NCI-H526 (cell line): ENCODE data around the gene SLC9C2.
A peak's percentile ranks its signal among the peaks of the same experiment; 100 is the strongest.
"Not testable (repeated sequence)": the region's sequence is repeated elsewhere in the genome, so short reads cannot be mapped to it uniquely, and the experiment has no call there.

ENCODE experiments used
- DNase-seq, 2 experiments: peaks; one replicate each; lab custom pipeline; 2025; lab: John Stamatoyannopoulos, UW

The SLC9C2 gene, protein sequence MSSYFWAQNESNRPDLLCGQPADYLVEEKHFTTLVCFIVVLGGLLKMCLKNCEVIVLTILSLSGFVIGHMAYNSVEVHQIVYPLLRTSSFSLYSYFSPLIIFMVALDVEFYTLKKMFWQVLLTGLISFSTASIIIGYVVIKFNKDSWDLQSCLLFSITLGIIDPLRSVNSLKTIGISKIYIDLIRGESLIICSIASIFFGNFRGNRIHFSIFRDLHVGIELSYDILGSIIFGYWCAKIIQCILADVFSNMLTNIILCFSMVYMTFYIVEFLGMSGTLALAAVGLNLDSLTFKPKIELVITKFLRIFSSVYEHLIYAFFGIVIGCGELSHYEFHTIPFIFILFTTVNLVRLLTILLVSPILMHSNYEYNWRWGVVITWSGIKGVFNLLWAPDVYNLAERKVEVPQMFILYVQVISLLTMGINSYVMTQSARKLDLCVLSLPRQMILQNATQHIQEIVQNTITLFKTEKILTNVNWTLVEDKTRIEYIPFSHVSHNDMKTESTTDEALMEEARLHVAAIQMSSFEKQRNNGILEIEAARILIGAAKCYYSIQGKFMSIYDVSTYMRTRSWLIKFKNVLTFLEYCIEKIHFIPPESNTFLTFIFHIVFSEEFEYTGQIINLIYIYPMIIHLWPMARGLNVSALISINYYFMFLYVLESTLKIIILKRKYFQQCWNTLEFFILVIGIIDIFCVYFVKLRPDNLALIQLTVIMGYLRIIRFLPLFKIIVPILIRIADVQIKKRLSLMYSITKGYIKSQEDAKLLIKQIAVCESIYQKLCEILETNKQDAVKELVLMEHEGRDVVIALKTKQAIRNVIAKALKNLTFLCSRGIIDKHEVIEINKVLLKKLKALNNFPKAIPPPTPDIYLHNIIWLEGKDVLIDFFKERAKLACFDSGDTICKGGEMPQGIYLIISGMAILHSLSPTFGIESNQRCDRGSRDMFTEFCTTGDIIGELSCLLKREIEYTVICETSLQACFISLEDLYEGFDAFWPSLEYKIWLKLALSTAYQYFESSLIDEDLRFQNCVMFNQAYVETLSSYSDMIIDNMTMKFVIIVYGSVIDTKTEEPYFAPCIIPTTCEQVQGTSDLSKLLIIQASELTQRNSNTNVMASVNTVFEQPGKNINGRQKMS

DNA sequence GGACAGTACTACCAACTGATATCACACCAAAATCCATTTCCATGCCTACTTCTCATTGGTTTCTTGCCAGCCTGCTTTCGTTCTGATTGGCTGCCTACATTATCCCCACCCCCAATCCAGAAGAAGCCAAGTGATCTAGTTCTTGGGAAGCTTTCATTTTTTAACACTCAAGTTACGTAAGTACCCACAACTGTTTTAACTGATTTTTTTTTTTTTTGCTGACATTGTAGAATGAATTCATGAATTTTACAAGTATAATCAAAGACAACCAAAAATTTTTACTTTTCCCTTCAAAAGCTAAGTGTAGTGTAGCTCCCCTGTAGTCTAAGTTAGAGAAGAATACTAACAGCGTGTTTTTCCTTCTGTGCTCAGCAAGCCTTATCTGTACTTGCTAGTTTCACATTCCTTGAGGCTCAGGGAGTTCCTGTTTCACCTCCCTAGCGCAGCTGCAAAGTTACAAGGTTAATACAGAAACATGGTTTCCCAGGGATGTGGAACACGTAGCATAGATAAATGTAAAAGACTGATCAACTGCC, at the start of gene SLC9C2:
TSS of gene SLC9C2 (minus strand) at position 17 of the 536 bp plus-strand sequence. CDS start 1,296 bp downstream, outside the sequence.
- DNase-seq = no peak

DNA sequence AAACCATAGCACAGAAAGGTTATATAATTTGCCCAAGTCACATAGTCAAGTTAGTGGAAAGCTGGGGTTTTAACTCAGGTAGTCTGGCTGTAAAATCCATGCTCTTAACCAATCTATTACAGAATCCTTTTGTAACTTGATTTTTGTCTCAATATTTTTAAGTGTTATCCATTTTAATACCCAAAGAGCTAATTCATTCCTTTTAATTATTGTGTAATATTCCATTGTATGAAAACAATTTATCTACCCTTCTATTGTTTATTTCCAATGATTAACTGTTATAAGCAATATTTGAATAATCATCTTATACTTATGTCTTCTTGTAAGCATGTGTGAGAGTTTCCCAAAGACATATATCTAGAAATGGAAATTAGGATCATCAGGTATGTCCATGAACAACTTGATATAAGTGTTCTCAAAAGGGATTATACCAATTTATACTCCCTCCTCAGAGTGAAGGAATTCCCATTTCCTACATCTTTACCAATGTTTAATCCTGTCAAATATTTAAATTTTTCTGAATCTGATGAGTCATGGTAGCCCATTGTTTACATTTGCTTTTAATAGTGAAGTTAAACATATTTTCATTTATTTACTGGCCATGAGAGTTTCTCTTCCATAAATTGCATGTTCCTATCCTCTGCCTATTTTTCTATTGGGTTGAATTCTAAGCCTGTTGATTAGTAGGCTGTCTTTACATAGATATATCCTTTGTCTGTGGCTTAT, 46.2 kb upstream of the SLC9C2 start:
- DNase-seq = no peak

DNA sequence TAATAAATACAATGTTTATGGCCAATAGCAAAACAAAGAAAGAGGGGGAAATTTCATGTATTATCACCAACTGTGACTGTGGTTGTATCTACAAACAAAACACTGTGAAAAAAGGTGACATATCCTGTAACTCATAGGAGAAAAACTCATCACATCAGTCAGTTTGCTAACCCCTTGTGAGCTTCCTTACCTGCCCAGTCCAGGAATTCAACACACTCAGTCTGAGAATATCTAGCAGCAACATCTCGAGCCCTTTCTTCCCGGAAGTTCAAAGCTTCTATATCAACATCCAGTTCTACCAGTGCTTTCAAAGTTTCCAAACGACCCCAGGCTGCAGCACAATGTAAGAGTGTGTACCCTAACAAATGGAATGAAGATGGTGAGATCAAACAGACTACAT, 43.8 kb upstream of the SLC9C2 start:
- DNase-seq = no peak

DNA sequence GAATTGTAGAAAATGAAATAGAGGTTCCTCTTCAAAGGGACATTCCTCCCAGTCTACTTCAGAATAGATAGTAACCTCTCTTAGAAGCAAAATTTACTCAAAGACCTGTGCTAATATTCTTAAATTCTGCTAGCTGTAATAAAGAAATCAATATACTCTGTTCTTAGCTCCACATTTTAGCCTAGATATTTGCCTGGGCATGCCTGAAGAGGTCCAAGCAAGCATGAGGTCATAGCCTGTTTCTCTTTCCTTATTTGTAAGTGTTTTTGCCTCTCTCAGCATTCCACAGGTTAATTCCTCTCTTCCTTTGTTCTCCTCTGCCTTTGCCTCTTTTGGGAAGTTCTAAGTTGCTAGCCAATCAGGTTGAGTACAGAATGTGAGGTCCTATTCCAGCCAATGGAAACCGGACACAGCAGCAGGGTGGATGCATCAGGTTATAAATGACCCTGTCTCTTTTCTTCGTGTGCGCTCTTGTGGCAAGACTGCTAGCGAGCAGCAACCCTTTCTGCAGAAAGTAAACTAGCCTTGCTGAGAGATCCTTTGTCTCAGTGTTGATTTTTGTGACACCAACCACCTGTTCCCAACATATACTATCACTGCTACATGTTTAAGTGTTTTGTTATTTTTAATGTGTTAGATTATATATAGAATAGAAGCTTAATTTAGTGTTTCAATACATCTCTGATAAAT, 39.7 kb upstream of the SLC9C2 start:
- not testable (repeated sequence) for DNase-seq

DNA sequence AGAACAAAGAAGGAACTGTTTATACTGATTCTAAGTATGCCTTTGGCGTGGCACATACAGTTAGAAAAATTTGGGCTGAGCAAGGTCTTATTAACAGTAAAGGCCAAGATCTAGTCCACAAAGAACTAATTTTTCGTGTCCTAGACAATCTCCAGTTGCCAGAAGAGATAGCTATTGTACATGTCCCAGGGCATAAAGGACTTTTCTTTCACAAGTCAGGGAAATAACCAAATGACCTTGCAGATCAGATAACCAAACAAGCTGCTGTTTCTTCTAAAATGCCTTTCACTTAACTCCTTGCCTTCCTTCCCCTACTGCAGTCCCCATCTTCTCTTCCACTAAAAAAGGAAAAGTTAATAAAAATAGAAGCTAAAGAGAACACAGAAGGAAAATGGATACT, 36.2 kb upstream of the SLC9C2 start:
- peak in 1 of 2 experiments; percentile 31 for DNase-seq

GRCh38 chr1:173638043-173639021, 35.5 kb upstream of the SLC9C2 start:
- no peak for DNase-seq

GRCh38 chr1:173637236-173638042, 34.6 kb upstream of the SLC9C2 start:
- not testable (repeated sequence) for DNase-seq

DNA sequence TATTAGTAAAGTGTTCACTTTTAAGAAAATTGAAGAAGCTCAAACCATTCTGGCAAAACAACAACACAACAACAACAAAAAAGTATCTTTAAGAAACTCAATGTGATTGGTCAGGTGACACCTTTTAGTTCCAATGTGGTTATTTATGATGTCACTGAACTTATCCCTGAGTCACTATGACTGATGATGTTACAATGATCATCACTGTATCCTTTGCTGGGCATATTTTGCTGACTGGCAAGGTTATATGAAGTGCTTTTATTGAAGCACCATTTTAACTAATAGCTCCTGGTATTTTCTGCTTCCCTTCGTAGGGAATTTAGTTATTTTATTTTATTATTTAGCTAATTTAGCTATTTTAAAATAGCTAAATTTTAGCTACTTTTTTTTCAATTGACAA, 32.2 kb upstream of the SLC9C2 start, which contains the start of gene TEX50:
TSS of gene TEX50 (plus strand) at position 223 of the 400 bp plus-strand sequence. CDS start 184 bp downstream, outside the sequence.
- DNase-seq = no peak

DNA sequence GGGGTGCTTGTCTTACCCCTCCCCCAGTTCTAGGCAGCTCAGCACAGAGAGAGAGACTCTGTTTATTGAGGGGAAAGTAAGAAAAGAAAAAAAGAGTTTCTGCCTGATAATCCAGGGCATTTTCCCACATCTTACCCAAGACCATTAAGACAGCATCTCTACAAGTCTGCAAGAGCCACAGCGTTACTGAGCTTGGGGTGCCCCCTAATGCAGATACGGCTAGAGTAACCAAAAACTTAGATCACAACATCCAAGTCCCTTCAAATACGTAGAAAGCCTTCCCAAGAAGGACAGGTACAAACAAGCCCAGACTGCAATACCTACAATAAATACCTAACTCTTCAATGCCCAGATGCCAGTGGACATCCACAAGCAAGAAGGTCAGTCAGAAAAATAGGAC, 26.0 kb upstream of the SLC9C2 start:
- DNase-seq = no peak

DNA sequence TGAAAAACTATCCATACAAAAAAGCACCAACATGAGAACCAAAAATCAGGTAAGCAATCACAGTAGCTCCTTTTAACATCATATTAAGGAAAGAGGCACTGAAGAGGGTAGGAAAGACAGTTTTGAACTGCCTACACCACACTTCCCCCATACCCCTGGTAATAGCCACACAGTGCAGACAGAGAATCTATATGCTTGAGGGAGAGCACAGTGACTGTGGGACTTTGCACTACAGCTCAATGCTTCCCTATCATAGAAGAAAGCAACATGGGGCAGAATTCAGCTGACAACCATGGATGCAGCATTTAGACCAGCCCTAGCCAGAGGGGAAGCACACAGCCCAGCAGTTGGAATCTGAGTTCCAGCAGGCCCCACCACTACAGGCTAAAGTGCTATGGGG, 24.4 kb upstream of the SLC9C2 start:
- DNase-seq = no peak

- DNase-seq = no peak
Measured at GRCh38 chr1:173616859-173617258, 14.0 kb upstream of the SLC9C2 start.

- DNase-seq = not testable (repeated sequence)
Measured at GRCh38 chr1:173613086-173613485, 10.2 kb upstream of the SLC9C2 start.

DNA sequence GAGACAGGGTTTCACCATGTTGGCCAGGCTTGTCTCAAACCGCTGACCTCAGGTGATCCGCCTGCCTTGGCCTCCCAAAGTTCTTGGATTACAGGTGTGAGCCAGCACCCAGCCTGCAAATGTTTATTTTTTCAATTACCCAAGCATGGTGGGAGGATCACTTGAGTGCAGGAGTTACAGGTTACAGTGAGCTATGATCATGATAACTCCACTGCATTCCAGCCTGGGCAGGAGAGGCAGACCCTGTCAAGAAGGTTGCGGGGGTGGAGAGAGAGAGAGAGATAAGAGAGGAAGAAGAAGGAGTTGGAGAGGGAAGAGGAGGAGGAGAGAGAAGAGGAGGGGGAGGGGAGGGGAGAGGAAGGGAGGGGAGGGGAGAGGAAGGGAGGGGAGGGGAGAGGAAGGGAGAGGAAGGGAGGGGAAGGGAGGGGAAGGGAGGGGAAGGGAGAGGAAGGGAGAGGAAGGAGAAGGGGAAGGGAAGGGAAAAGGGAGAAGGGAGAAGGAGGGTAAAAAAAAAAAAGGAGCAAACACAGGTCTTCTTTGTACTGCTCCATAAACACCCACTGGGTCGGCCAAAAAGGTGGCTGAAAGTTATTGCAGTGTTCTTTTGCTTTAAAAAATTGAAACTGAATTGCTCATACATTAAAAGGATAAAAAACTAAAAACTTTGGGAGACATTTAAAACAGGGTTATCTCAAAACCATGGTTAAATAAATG, 5.8 kb upstream of the SLC9C2 start:
- DNase-seq = no peak

GRCh38 chr1:173601588-173601987, 1.3 kb downstream of the SLC9C2 start:
- no peak for DNase-seq

- DNase-seq = no peak
Measured at GRCh38 chr1:173596097-173596825, 6.6 kb downstream of the SLC9C2 start.

- DNase-seq = peak in 1 of 2 experiments; percentile 35
Measured at GRCh38 chr1:173591138-173591537, 11.7 kb downstream of the SLC9C2 start.

GRCh38 chr1:173590557-173590956, 12.3 kb downstream of the SLC9C2 start:
- DNase-seq = no peak
